GM23338 (cell line): ENCODE measurements around the gene CNDP1. TPM values are rescaled to one million over a fixed set of nuclear protein-coding genes. Genes with fewer than 3 reads are reported as not detected.

ENCODE experiments used
- ATAC-seq: fragments of 200-7000 bp; cut with Tn5 transposase; 3 replicates; pipeline ENCODE4 v1.9.1; 2020
- DNase-seq: peaks from one replicate; pipeline ENCODE4 v3.0.0-alpha.2; 2015; ENCODE audit warnings: low spot score
- H2AFZ ChIP-seq: fragments of 200-600 bp; sonication (generic); 2 replicates; pipeline ENCODE4 v1.8.0; 2016; ENCODE audit warnings: antibody characterized with exemption, mild to moderate bottlenecking, moderate library complexity
- H3F3A ChIP-seq: fragments of 200-600 bp; sonication (generic); replicated peaks from 2 replicates; pipeline ENCODE4 v1.8.0; 2017; ENCODE audit warnings: antibody characterized with exemption, mixed run types, low read depth
- H3K27ac ChIP-seq: fragments of 200-600 bp; sonication (generic); 2 replicates; pipeline ENCODE4 v1.6.1; 2016; ENCODE audit warnings: low read depth
- H3K27me3 ChIP-seq: fragments of 200-600 bp; sonication (generic); 2 replicates; pipeline ENCODE4 v1.8.0; 2016; ENCODE audit warnings: mild to moderate bottlenecking, mixed run types, moderate library complexity; ENCODE audit not compliant: insufficient read depth
- H3K36me3 ChIP-seq: fragments of 200-600 bp; sonication (generic); 2 replicates; pipeline ENCODE4 v1.8.0; 2016; ENCODE audit warnings: mild to moderate bottlenecking; ENCODE audit not compliant: insufficient read depth
- H3K4me1 ChIP-seq: fragments of 200-600 bp; sonication (generic); 2 replicates; pipeline ENCODE4 v1.8.0; 2016; ENCODE audit warnings: mild to moderate bottlenecking, moderate library complexity; ENCODE audit not compliant: insufficient read depth
- H3K4me2 ChIP-seq: fragments of 200-600 bp; sonication (generic); 2 replicates; pipeline ENCODE4 v1.7.1; 2017; ENCODE audit warnings: mixed run types
- H3K4me3 ChIP-seq: fragments of 200-600 bp; sonication (generic); 2 replicates; pipeline ENCODE4 v1.6.1; 2016; ENCODE audit warnings: mixed run types
- H3K79me2 ChIP-seq: fragments of 200-600 bp; sonication (generic); replicated peaks from 2 replicates; pipeline ENCODE4 v1.8.0; 2017; ENCODE audit warnings: mild to moderate bottlenecking; ENCODE audit not compliant: insufficient read depth
- H3K9me2 ChIP-seq: fragments of 200-600 bp; sonication (generic); 2 replicates; pipeline ENCODE4 v1.8.0; 2017; ENCODE audit not compliant: insufficient read depth
- H4K20me1 ChIP-seq: fragments of 200-600 bp; sonication (generic); replicated peaks from 2 replicates; pipeline ENCODE4 v1.8.0; 2017; ENCODE audit warnings: mild to moderate bottlenecking; ENCODE audit not compliant: insufficient read depth
- H3K27ac Mint-ChIP-seq: 2 replicates; pipeline ENCODE4 v1.8.0; 2020; ENCODE audit warnings: inconsistent platforms, mild to moderate bottlenecking, moderate library complexity, mixed read lengths
- H3K27me3 Mint-ChIP-seq: 3 replicates; pipeline ENCODE4 v1.8.0; 2022; ENCODE audit warnings: low read depth, mild to moderate bottlenecking, moderate library complexity, mixed read lengths, inconsistent platforms; ENCODE audit not compliant: insufficient read depth, poor library complexity
- H3K36me3 Mint-ChIP-seq: 3 replicates; pipeline ENCODE4 v1.8.0; 2021; ENCODE audit warnings: low read depth, mild to moderate bottlenecking, inconsistent platforms, moderate library complexity, mixed read lengths
- H3K4me1 Mint-ChIP-seq: 3 replicates; pipeline ENCODE4 v1.8.0; 2020; ENCODE audit warnings: mild to moderate bottlenecking, inconsistent platforms, mixed read lengths
- H3K4me3 Mint-ChIP-seq: 3 replicates; pipeline ENCODE4 v1.8.0; 2021; ENCODE audit warnings: moderate library complexity, mild to moderate bottlenecking, inconsistent platforms, mixed read lengths
- H3K9me3 Mint-ChIP-seq: 3 replicates; pipeline ENCODE4 v1.8.0; 2020; ENCODE audit warnings: moderate library complexity, mild to moderate bottlenecking, inconsistent platforms, mixed read lengths
- CREB1 ChIP-seq: fragments of 250-450 bp; sonication (Bioruptor Pico); IDR thresholded peaks from 2 replicates; pipeline ENCODE4 v1.5.0; 2020; ENCODE audit warnings: low read depth, mild to moderate bottlenecking, moderate library complexity
- ETS1 ChIP-seq: IDR thresholded peaks from 2 replicates; pipeline ENCODE4 v1.6.1; 2016; ENCODE audit warnings: antibody characterized with exemption
- EZH2 ChIP-seq: fragments of 200-600 bp; sonication (generic); IDR thresholded peaks from one replicate; pipeline ENCODE4 v1.8.0; 2017; ENCODE audit warnings: antibody characterized with exemption, mild to moderate bottlenecking, low read depth; ENCODE audit not compliant: unreplicated experiment
- EZH2phosphoT487 ChIP-seq: fragments of 200-600 bp; sonication (generic); IDR thresholded peaks from one replicate; pipeline ENCODE4 v1.8.1; 2018; ENCODE audit warnings: antibody characterized with exemption; ENCODE audit not compliant: unreplicated experiment
- JUNB ChIP-seq: IDR thresholded peaks from one replicate; pipeline ENCODE4 v1.6.1; 2016; ENCODE audit warnings: antibody characterized with exemption; ENCODE audit not compliant: unreplicated experiment
- NANOG ChIP-seq: IDR thresholded peaks from 2 replicates; pipeline ENCODE4 v1.6.1; 2016; ENCODE audit warnings: antibody characterized with exemption, borderline replicate concordance
- POLR2AphosphoS5 ChIP-seq: IDR thresholded peaks from 2 replicates; pipeline ENCODE4 v1.6.1; 2016; ENCODE audit warnings: antibody characterized with exemption, low read depth
- STAT1 ChIP-seq: IDR thresholded peaks from one replicate; pipeline ENCODE4 v1.6.1; 2016; ENCODE audit warnings: antibody characterized with exemption; ENCODE audit not compliant: unreplicated experiment
- ZNF114 ChIP-seq: fragments of 250-450 bp; sonication (Bioruptor Pico); IDR thresholded peaks from 2 replicates; pipeline ENCODE4 v1.5.0; 2020; ENCODE audit warnings: mild to moderate bottlenecking, moderate library complexity
- ZNF331 ChIP-seq: fragments of 250-450 bp; sonication (Bioruptor Pico); IDR thresholded peaks from 2 replicates; pipeline ENCODE4 v1.5.0; 2020; ENCODE audit warnings: low read depth, mild to moderate bottlenecking, moderate library complexity
- ZNF462 ChIP-seq: fragments of 250-450 bp; sonication (Bioruptor Pico); IDR thresholded peaks from 2 replicates; pipeline ENCODE4 v1.5.0; 2020; ENCODE audit warnings: mild to moderate bottlenecking, moderate library complexity
- polyA plus RNA-seq: library from polyadenylated mRNA; unstranded; fragments of >200 nt; fragmentation: Nextera tagmentation; extraction: Ambion mirVana; gene quantifications from 2 replicates; pipeline ENCODE4 v1.2.1, GENCODE V29; 2016
- total RNA-seq: library from RNA; depleted of rRNA; stranded (reverse); fragments of >200 nt; shearing (Covaris generic); gene quantifications from 2 replicates; pipeline ENCODE4 v1.2.3, GENCODE V29; 2014
- TF ChIP-seq, protein P1 (sequence below): IDR thresholded peaks from one replicate; pipeline ENCODE4 v1.6.1; 2018; ENCODE audit warnings: antibody characterized with exemption; ENCODE audit not compliant: unreplicated experiment
- TF ChIP-seq, protein P2 (sequence below), 2 experiments: fragments of 200-600 bp in 1 of 2; sonication (generic) in 1 of 2; conservative IDR thresholded peaks; 2 replicates each; pipeline versions ENCODE4 v1.5.1 to v1.6.1; 2016 to 2017; ENCODE audit warnings: antibody characterized with exemption in 2 of 2, low read depth in 2 of 2, mild to moderate bottlenecking in 2 of 2, moderate library complexity in 1 of 2

CNDP1 gene
- total and polyA plus RNA-seq, 2 experiments from 2014 or later = 0.03 to 0.11 TPM

GRCh38 chr18:74517236-74517630 lies 17.1 kb upstream of the CNDP1 start:
- H3K9me3 Mint-ChIP-seq = peaks cover 18% of the 10 kb centered on the region
- TF ChIP-seq, protein P1, sequence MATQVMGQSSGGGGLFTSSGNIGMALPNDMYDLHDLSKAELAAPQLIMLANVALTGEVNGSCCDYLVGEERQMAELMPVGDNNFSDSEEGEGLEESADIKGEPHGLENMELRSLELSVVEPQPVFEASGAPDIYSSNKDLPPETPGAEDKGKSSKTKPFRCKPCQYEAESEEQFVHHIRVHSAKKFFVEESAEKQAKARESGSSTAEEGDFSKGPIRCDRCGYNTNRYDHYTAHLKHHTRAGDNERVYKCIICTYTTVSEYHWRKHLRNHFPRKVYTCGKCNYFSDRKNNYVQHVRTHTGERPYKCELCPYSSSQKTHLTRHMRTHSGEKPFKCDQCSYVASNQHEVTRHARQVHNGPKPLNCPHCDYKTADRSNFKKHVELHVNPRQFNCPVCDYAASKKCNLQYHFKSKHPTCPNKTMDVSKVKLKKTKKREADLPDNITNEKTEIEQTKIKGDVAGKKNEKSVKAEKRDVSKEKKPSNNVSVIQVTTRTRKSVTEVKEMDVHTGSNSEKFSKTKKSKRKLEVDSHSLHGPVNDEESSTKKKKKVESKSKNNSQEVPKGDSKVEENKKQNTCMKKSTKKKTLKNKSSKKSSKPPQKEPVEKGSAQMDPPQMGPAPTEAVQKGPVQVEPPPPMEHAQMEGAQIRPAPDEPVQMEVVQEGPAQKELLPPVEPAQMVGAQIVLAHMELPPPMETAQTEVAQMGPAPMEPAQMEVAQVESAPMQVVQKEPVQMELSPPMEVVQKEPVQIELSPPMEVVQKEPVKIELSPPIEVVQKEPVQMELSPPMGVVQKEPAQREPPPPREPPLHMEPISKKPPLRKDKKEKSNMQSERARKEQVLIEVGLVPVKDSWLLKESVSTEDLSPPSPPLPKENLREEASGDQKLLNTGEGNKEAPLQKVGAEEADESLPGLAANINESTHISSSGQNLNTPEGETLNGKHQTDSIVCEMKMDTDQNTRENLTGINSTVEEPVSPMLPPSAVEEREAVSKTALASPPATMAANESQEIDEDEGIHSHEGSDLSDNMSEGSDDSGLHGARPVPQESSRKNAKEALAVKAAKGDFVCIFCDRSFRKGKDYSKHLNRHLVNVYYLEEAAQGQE = no peak
- TF ChIP-seq NANOG = no peak
- TF ChIP-seq EZH2phosphoT487 = no peak
- no peak for TF ChIP-seq JUNB
- TF ChIP-seq CREB1 (CRISPR knock-in tag) = no peak
- TF ChIP-seq ZNF462 = no peak
- TF ChIP-seq ETS1 = no peak
- TF ChIP-seq STAT1 = no peak
- TF ChIP-seq POLR2AphosphoS5 = no peak
- no peak for TF ChIP-seq EZH2
- no peak for TF ChIP-seq ZNF114 (CRISPR knock-in tag)
- TF ChIP-seq ZNF331 (CRISPR knock-in tag) = no peak
- TF ChIP-seq, protein P2, sequence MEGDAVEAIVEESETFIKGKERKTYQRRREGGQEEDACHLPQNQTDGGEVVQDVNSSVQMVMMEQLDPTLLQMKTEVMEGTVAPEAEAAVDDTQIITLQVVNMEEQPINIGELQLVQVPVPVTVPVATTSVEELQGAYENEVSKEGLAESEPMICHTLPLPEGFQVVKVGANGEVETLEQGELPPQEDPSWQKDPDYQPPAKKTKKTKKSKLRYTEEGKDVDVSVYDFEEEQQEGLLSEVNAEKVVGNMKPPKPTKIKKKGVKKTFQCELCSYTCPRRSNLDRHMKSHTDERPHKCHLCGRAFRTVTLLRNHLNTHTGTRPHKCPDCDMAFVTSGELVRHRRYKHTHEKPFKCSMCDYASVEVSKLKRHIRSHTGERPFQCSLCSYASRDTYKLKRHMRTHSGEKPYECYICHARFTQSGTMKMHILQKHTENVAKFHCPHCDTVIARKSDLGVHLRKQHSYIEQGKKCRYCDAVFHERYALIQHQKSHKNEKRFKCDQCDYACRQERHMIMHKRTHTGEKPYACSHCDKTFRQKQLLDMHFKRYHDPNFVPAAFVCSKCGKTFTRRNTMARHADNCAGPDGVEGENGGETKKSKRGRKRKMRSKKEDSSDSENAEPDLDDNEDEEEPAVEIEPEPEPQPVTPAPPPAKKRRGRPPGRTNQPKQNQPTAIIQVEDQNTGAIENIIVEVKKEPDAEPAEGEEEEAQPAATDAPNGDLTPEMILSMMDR (conservative IDR thresholded peaks at IDR 0.05; ENCODE audit: low read depth in 2 of 2) = no peak
- H3K27me3 Mint-ChIP-seq = peaks cover 17% of the 10 kb centered on the region
- H3K4me3 Mint-ChIP-seq = no peak overlapping the region
- 0 out of 2 replicates have a peak, but pooled peaks cover 6% of the 10 kb centered on the region for H3K36me3 ChIP-seq
- H3K4me3 ChIP-seq = no peak overlapping the region
- H2AFZ ChIP-seq = no peak overlapping the region
- H3K4me1 ChIP-seq = no peaks in the 10 kb centered on the region
- DNase-seq (no peak), ATAC-seq (no peak)
- H4K20me1 ChIP-seq = no peaks in the 10 kb centered on the region
- no peaks in the 10 kb centered on the region for H3F3A ChIP-seq
- H3K27ac ChIP-seq = no peak overlapping the region
- H3K79me2 ChIP-seq = no peaks in the 10 kb centered on the region
- peaks cover 91% of the 10 kb centered on the region for H3K36me3 Mint-ChIP-seq
- H3K27me3 ChIP-seq = no peaks in the 10 kb centered on the region
- no peaks in the 10 kb centered on the region; the same call in 1 of the 3 replicates for H3K4me1 Mint-ChIP-seq
- no peak overlapping the region for H3K27ac Mint-ChIP-seq
- no peak overlapping the region for H3K4me2 ChIP-seq
- no peaks in the 10 kb centered on the region for H3K9me2 ChIP-seq
